Stimulated activated CD4-positive, alpha-beta T cell treated with anti-CD3 and anti-CD28 coated beads, Interleukin-4, amount 100 ng/mL, for 4 hours (primary cell): Measurements from ENCODE around the gene AMOTL1.

ENCODE experiments used
- DNase-seq, 2 experiments: peaks; one replicate each; pipeline ENCODE4 v3.0.0-alpha.2; 2020

Gene AMOTL1

DNA sequence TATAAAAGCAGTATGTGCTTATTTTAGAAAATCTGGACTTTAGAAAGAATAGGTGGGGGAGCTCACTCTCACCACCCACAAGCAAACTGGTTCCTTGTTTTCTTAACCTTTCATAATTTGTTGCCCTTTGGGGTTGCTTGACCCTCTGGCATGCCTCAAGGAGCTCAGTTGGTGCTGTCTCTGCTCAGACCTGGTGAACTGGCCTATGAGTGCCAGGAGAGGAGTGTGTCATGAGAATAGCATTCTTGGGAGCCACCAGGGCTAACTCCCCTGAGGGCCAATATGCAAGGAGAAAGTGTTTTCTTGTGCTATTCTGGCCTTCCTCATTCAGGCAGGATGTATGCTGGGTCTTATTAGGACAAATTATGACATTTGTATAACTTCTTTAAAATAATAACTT is 21.0 kb upstream of the AMOTL1 start:
- no peak for DNase-seq

DNA sequence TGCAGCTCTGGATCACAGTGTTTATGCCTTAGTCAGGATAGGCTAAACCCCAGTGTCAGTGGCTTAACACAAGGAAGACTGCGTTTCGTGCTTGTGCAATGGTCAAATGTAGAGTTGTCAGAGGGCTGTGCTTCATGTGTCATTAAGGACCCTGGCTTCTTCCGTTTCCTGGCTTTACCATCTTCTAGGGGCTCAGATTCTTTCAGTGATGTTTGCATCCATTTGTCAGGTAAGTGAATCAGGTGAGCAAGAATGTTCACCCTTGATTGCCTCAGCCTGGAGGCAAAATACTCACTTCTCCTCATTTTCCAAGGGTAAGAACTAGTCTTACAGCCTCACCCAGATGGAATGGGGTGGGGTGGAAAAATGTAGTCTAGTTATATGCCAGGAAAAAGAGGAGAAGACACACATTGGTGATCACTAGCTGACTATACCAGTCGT is 20.5 kb upstream of the AMOTL1 start:
- DNase-seq = no peak

DNA sequence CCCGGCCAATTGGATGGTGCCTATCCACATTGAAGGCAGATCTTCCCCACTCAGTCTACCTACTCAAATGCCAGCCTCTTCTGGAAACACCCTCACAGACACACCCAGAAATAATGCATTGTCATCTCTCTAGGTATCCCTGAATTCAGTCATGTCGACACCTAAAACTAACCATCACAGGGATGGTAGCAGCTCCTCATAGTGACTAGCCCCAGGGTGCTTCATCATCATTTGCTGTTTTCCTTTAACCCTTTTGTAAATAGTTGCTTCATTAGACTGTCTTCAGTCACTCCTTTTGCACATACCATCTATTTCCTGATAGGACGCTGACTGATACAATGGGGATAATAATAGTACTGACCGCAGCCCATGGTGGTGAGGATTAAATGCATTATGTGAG is 18.8 kb upstream of the AMOTL1 start:
- no peak for DNase-seq

DNA sequence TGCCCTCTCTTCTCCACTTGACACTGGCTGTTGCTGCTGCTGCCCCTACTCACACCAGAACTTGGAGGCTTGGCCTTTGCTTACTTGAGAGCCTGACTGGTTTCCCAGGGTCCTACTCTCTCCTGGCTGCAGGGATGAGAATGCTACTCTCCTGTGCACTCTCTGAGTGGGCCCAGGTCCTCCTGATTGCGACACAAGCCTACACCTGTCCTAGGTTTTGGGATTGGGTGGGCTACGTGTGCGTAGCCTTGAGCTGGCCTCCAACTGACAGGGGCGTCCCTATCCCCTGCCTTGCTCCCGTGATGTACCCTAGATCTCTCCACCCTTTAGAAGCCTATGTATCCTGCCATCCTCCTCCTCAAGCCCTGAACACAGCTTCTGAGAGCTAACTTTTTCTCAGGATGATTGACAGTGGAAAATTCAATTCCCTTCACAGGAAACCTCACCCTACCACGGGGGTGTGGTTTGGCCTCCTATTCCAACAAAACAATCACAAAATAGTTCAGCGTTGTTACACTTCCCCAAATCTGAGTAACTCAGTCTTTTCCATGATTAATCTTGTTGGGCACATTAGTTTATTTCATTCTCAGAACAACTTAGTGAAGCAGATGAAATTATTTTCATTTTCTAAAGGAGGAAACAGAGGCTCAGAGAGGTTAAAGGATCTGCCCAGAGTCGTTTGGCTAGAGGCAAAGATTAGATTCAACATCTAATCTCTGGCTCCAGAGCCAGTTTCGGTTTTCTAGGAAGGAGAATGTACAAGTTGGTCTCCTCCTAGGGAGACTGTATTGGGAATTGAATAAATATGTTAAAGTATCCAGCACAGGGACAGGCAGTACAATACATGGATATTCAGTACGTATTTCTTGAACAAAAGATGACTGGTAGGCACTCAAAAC is 17.6 kb upstream of the AMOTL1 start:
- no peak for DNase-seq

DNA sequence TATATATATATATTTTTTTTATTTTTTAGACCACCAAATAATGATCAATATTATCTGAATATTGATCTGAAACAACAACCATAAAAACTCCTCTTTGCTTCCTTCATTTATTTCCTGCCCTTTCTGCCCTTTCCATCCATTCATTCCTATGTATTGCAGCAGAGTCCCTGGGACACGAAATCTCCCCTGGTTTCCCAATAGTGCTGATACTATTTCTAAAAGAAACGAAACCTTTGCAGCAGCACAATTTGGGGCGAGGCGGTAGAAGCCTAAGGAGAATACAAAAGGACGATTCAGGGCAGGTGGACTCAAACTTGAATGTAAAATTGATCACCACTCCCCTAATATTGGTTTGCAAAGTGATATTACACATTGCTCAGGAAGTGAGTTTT is 16.9 kb upstream of the AMOTL1 start:
- DNase-seq = no peak

DNA sequence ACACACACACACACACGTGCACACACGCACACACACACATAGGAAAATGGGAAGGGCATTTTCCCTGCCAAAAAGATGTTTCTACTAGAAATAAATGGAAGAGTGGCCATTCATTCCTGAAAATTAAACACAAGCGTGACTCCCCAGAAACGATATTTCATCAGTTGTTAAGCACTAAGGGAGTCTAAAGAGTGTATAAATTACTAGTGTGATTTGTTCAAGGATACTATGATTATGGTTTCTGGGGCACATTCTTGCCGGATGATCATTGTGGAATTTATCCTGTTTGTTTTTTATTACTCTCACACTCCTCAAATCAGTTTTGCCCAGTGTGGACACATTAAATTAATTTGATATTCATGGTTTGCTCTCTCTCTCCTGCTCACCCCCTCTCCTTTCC is 16.4 kb upstream of the AMOTL1 start:
- DNase-seq = no peak

DNA sequence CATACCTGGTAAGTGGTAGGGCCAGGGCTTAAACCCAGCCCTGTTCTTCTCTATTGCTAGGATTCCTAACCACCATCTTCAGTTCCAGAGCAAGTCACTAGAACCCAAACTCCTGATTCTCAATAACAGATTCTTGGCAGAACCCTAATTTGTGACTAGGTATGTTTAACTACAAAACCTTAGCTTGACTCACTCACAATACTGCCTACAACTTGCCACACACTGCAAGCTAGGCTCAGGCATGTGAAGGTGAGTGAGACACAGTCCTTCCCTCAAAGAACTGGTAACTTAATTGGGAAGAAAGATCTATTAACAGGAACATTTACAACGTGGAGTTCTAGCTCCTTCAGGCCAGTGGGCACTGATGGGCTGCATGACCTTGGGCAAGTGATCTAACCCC is 14.5 kb upstream of the AMOTL1 start:
- no peak for DNase-seq

DNA sequence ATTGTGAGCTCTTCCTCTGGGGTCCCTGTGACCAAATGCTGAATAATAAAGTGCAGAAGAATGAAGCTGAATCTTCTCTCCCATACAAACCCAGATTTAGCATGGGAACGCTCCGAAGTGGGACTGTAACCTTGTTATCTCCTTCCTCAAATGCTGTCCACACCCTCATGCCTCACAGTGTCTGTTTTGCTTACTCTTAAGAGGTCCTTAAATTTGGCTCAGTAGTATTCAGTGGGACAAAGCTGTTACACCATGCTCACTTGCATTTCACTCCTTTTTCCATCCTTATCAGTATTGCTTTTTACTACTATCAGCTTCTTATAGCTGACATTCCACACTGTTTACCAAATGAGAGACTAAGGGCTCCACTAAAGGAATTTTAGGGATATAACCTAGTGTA is 13.8 kb upstream of the AMOTL1 start:
- DNase-seq = no peak

DNA sequence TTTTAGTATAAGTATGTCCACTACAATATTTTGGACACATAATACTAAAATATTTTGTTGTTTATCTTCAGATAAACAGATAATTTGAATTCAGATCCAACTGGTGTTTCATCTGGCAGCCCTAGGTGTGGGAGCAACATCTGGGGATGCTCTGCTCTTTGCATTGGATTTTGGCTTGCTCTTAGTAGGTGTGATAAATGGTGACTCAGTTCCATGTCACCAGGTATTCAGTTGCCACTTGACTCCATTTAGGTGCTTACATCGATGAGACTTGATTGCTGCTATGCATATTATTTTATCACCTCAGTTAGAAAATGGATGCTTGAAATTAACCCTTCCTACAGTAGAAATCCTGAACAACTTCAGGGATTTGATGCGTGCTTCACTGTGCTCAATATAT is 13.3 kb upstream of the AMOTL1 start:
- DNase-seq = no peak

DNA sequence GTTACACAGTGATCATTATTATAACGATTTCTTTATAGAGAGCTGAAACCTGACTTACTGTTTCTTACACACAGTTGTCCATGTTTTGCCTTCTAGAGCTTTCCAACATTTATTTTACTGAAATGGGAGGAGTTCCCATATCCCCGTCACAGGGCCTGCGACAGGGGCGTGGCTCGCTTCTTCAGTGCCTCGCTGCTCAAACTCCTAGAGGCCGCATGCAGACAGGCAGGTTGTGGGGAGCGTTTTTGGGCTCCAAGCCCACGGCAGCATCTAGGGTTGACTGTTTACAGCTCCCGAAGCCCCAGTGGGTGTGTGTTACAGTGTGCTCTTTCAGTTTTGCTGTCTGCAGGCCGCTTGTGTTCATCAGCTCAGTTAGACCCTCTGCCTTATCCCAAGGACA is 12.7 kb upstream of the AMOTL1 start:
- no peak for DNase-seq

DNA sequence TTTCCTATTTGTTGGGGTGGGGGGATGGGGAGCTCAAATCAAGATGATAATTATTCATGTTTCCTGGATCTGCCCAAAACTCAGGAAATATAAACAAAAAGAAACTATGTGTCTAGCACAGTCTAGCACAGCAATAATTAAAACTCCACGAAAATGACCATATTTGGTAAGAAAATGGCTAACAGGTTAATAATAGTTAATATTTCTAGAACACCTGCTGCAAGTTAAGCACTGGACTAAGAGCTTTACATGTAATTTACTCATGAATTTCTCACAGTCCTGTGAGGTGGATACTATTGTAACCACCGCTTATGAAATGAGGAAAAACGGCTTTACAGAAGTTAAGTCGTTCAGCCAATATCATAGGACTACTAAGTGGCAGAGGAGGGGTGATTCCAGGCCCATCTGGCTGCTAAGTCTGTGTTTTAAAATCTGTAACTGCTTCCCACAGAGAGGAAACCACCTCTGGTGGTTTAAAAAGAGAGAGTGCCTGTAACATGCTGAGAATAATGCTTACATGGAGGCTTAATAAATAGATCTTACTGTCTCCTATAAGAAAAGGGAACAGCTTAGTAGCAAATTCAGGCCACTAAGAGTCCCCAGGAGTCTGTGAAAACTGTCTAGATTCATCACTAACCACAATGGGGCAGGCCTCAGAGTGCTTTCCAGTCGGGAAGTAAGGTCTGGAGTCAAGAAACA is 11.0 kb upstream of the AMOTL1 start:
- no peak for DNase-seq

DNA sequence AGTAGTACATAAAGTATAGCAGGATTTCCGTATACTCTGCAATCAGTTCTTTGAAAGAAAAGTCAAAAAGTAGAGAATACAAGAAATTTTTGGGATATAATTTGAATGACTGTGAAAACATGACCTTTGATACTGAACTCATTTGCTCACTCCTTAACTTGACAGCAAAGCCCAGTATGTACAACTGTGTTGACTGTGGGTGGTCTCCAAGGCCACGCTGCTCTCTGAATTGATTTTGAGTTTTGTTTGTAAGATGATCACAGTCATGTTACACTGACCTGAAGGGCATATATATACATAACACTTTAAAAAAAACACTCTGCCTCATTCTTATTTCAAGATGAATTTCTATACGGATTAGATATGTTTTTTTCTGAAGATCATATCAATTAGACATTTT is 9.5 kb upstream of the AMOTL1 start:
- DNase-seq = no peak

DNA sequence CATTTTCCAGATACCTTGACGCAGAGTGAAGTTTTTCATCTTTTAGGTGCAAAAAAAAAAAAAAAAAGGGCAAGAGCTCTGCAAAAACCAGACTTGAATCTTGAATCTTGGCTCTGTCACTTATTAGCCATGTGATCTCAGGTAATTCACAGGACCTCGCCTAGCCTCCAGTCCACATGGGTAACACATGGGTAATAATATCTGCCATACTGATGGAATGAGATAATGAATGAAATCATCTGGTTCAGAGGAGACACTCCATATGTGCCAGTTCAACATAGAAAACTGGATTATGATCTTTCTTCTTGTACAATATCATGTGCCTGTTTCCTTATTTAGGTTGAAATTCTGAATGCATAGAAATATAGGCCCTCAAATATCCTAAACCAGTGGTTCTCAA is 8.6 kb upstream of the AMOTL1 start:
- no peak for DNase-seq

DNA sequence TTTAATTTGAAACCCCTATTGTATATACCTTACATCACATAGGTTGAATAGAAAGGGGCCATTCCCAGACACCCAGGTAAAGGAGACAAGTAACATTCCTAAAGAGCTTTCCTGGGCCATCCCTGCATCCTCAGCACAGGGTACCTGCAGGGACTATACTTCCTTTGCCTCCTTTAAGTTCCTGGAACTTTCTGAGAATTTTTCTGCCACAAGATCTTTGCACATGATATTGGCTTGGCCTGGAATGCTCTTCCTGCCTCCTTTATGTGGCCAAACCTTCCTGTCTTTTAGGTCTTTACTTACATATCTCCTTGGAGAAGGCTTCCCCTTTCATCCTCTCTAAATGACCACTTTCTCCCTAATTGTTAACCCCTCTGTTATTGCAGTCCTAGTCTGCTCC is 7.9 kb upstream of the AMOTL1 start:
- DNase-seq = no peak

DNA sequence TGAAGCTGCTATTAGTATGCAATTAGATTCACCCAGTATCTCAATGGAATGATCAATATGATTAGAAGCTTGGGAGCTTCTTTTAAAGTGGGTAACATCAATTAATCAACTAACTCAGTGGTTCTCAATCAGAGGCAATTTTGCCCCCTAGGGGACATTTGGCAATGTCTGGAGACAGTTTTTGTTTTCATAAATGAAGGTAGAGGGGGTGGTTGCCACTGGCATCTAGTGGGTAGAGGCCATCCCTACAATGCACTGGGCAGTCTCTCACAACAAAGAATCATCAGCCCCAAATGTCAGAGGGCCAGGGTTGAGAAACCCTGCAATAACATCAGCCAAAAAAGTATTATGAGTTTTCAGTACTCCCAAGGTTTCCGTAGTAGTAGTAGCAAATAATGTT is 5.9 kb upstream of the AMOTL1 start:
- DNase-seq = no peak

DNA sequence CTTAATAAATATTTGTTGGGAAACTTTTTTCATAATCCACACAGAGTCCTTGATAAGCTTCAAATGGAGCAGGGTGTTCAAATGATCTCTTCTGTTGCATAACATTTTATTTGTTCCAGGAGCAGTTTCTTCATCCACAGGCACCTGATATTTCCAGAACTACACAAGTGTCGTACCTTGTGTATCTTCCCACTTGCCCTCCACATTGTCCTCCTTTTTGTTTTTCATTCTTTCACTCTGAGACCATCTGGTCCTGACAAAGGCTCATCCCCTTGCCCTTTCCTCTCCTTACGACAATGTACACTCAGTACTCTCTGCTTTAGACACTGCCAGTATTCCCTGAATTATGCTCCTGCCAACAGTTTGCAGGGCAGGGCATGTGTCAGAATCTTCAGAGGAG is 5.2 kb upstream of the AMOTL1 start:
- no peak for DNase-seq

DNA sequence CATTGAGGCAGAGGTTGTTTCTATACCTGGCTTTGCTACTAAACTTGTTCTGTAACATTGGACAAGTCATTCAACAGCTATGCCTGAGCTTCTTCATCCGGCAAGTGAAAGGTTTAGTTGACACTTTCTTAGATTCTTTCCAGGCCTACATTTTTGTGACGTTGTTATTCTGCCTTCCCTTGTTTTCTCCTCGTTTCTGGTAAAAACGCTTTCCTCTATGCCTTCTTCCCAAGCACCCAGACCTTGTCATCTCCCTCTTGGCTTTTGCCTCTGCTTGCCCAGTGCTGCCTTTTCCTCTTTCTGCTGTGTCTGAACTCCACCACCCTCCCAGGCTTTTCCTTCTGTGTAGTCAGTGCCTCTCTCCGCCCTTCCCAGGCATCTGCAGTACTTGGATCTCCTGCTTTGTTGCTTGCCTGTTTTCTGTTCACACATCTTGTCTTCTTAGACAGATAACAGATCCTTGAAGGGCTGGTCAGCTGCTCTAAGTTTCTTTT is 1.4 kb upstream of the AMOTL1 start:
- DNase-seq = no peak

DNA sequence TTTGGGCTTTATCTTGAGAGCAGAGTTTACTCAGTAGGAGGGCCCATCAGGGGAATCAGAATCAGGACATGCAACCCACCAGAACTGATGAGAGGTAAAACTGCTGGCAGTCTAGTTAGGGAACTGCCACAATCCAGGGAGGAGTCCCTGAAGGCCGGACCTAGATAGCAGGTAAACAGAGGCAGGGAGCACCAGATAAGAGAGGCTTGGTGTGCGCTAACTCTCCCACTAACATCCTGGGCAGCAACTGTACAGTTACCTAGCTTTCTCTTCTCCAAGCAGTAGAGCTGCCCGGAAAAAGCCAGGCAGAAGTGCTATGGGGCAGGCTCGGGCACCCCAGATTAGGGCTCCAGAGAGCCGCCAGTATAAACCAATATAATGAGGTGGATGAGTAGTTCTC is 865 bp upstream of the AMOTL1 start:
- no peak for DNase-seq

DNA sequence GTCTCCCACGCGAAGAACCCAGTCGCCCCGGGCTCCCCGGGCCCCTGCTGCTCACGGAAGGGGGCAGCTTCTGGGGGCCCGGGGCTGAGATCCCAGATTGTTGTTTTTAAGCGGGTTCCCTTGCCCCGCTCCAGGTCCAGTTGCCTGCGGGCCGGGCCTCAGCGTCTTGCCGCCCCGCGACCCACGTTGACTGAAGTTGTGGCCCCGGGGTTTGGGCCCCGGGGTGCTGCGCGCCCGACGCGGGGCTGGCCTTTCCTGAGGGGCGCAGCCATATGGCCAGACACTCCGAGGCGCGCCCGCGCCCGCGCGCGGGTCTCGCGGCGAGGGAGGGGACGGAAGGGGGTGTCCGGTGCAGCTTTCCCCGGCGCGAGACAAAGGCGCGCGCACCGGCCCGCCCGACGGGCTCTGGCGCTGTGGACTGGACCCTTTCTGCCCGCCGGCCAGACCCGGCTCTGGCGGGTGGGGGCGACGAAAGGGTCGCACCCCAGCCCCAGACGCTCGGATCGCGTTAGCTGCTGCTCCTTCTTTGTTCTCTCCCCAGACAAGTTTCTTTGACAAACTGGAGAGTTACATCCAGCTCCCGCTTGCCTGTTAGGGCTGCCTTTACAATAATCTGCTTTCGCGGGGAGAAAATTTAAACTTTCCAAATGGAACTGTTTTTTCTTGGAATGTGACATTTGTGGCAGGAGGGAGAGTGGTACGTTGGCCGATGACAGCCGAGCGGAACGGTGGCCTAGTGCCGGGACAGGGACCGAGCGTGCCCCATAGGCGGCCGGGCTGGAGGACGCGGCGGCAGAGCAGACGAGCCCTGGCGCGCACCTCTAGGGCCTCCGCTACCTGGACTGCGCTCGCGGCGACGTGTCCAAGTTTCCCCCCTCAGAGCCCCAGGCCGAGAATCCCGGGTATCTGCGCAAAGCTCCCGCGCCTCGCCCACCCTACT is 716 bp downstream of the AMOTL1 start:
- DNase-seq = peak in 1 of 2 experiments; percentile 2

DNA sequence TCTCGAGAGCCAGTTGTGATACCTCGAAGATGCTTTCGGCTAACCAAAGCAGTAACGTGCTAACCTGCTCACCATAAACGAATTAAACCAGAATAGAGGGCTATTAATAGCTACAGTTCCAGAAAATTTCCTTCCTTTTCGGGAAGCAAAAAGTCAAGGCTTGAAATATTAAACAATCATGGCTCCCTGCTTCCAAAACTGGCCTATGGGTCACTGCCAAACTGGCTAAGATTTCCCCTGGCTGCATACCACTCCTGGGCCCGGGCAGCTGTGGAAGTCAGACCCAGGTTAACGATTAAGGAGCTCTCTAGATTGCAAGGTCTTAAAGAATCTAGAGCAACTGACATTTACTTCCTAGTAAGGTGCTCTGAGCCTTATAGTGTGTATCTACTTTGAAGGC is 1.7 kb downstream of the AMOTL1 start:
- DNase-seq = no peak

DNA sequence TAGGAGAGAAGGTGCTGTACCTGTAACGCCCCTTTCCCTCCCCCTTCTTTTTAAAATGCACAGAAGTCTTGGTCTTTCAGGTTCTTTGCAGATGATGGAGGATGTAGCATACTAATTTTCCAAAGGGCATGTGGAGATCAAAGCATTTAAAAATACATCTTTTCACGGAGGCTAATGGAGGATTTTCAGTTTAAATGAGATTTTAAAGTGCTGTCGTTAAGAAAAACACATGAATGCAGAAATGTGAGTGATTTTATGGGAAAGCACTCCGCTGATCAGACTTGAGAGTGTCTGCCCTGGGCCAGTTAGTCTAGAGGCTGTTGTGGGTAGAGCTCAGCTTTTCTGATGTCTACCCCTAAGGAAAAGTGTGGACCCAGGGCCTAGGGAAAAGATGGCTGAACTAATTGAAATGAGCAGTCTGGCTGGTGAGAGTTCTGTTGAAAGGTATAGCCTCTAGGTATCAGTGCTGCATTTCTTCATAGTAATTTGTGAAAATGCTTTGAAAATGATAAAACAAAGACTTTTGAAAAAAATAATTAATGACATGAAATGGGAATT is 2.5 kb downstream of the AMOTL1 start:
- DNase-seq = no peak

DNA sequence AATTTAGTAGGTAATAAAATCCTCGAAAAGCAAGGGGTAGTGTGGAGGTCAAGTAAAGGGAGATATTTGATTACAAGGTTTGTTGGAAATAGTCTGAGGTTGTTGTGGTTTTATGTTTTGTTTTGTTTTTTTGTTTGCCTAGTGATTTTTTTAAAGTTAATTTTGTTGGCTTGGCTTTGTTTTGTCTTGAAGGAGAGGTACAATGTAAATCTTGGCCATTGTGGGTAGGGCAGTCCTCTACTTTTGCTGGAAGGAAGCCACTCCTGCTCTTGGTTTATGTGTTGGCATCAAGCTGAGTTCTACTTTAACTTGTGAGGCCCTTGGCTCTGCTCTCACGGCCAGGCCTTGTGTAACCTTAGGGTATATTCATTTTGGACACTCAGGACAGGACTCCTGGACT is 3.2 kb downstream of the AMOTL1 start:
- no peak for DNase-seq

DNA sequence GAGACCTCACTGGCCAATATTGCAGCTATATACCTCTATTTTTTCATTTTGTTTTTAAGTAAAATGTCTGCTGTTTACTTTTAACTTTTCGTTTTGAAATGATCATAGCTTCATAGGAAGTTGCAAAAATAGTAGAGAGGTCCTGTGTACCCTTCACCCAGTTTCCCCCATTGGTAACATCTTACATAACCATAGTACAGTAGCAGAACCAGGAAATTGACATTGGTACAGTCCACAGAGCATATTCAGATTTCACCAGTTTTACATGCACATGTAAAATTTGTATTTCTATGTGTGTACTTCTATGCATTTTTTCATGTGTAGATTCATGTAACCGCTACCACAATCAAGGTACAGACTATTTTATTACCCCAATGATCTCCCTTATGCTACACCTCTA is 3.8 kb downstream of the AMOTL1 start:
- no peak for DNase-seq
